ENCODE results near the gene CDK3. TPM values are rescaled to one million over a fixed set of nuclear protein-coding genes. Genes with fewer than 3 reads are reported as not detected.
A peak's percentile ranks its signal among the peaks of the same experiment; 100 is the strongest.

The CDK3 gene
- total and polyA plus RNA-seq, 2 donors (not counting 1 experiment from before 2014, with no cell fraction given): 15.0 to 20.5 TPM

GRCh38 chr17:76005263-76006149 lies 4.9 kb downstream of the CDK3 start:
- H4K20me1 ChIP-seq (ENCODE audit: control insufficient read depth, insufficient read depth, low read length, poor library complexity, severe bottlenecking): no peaks in the 10 kb centered on the region
- TF ChIP-seq EZH2 (IDR thresholded peaks at IDR 0.05; ENCODE audit: borderline replicate concordance, insufficient read depth, low read depth, low read length, poor library complexity, severe bottlenecking): no peak
- peak; percentile 85 for TF ChIP-seq CTCF (IDR thresholded peaks at IDR 0.05)
- 47% methylated on average over 16 of the region's 16 CpGs for WGBS (ENCODE audit: insufficient coverage)
- ATAC-seq (ENCODE audit: low read depth) (peak; percentile 80), DNase-seq (peak; percentile 85)
- CTCF ChIA-PET: interaction anchor here (0.7 to 5.6 kb wide), 24 partner anchors 9 to 458 kb away, joined by 3 to 66 read pairs (median 4); partner anchors contain the start of genes ACOX1, GALK1, MRPL38 and TEN1
- H3K79me2 ChIP-seq (ENCODE audit: control insufficient read depth, insufficient read depth, low read length): no peaks in the 10 kb centered on the region
- intact Hi-C loops (cut with micrococcal nuclease): loop anchor here (1.0 to 10.0 kb wide), 4 partner anchors 26 to 251 kb away; partner anchors contain the start of genes ACOX1, FBF1, TEN1 and UNC13D
- H3K9me3 ChIP-seq (ENCODE audit: control extremely low read depth in 1 of 3, control insufficient read depth in 2 of 3, insufficient read depth in 1 of 3, low read length in 2 of 3): no peaks in the 10 kb centered on the region
- H3K36me3 ChIP-seq (replicated peaks in 1 of 2; ENCODE audit: control extremely low read depth in 1 of 2, control insufficient read depth in 1 of 2, extremely low read depth in 1 of 2, insufficient read depth in 2 of 2, low read length in 1 of 2): no peaks in the 10 kb centered on the region
- H3K4me1 ChIP-seq (ENCODE audit: control insufficient read depth in 2 of 2, insufficient read depth in 2 of 2, low read length in 2 of 2): peaks cover 0 to 3% of the 10 kb centered on the region in 2 donors
- no peak overlapping the region for H3K9ac ChIP-seq (ENCODE audit: low read length)
- H2AFZ ChIP-seq (ENCODE audit: insufficient read depth, low read depth, low read length, poor library complexity, severe bottlenecking): no peak overlapping the region
- Mint-ChIP-seq H3K27me3 (no peaks in the 10 kb centered on the region), H3K4me3 (no peak overlapping the region), H3K4me1 (no peaks in the 10 kb centered on the region), H3K9me3 (ENCODE audit: insufficient read depth) (no peaks in the 10 kb centered on the region), H3K27ac (peak overlapping the region; percentile 56)
- H3K4me3 ChIP-seq (ENCODE audit: control extremely low read depth in 1 of 5, extremely low read depth in 1 of 5, insufficient read depth in 1 of 5, low read depth in 2 of 5, low read length in 4 of 5): no peak overlapping the region
- POLR2A ChIA-PET: interaction anchor here (1.3 kb wide), 1 partner anchor 27 kb away, joined by 3 read pairs; the partner anchor contains the start of gene ACOX1
- no peak overlapping the region for H3K4me2 ChIP-seq (replicated peaks; ENCODE audit: low read depth, low read length, poor library complexity, severe bottlenecking)
- H3K27ac ChIP-seq (ENCODE audit: low read length in 2 of 2): no peak overlapping the region
- no peaks in the 10 kb centered on the region for H3K27me3 ChIP-seq (replicated peaks in 1 of 4; ENCODE audit: control extremely low read depth in 1 of 4, control insufficient read depth in 3 of 4, insufficient read depth in 4 of 4, low read length in 3 of 4)
